Measurements from ENCODE around the gene CDK10. TPM values are rescaled to one million over a fixed set of nuclear protein-coding genes. Genes with fewer than 3 reads are reported as not detected.
A peak's percentile ranks its signal among the peaks of the same experiment; 100 is the strongest.

Gene CDK10
- total RNA-seq, 1 donor from 2014 or later, result 76.1 TPM

- ATAC-seq (ENCODE audit: low read depth) (peak; percentile 74), DNase-seq (peak; percentile 81)
- Mint-ChIP-seq H3K4me3 (peak within 1 kb of the TSS; percentile 85), H3K36me3 (ENCODE audit: low read depth) (peaks cover 23% of the 10 kb centered on the region), H3K9me3 (no peaks in the 10 kb centered on the region), H3K27ac (peak within 1 kb of the TSS; percentile 85), H3K4me1 (peaks cover 35% of the 10 kb centered on the region), H3K27me3 (no peaks in the 10 kb centered on the region)
- TF ChIP-seq CTCF (IDR thresholded peaks at IDR 0.05), result no peak
- CTCF ChIA-PET, result interaction anchor here (1.1 kb wide), 1 partner anchor 15 kb away, joined by 3 read pairs; no protein-coding TSS in a partner anchor
- intact Hi-C loops (cut with micrococcal nuclease), result loop anchor here (1.0 to 5.0 kb wide), 7 partner anchors 10 to 479 kb away; partner anchors contain the start of genes CDK10 and FANCA
- POLR2A ChIA-PET, result interaction anchor here (0.5 to 1.2 kb wide), 6 partner anchors 18 to 244 kb away, joined by 3 to 4 read pairs (median 4); partner anchors contain the start of gene FANCA
Measured at GRCh38 chr16:89720813-89721545, 34.5 kb downstream of the CDK10 start, which contains the start of the genes VPS9D1 and ZNF276. Gene VPS9D1 (minus strand): TSS chr16:89720898. CDS start chr16:89720861, 37 bp downstream. Gene ZNF276 (plus strand): TSS chr16:89721537. CDS start chr16:89721641, 104 bp downstream.

GRCh38 chr16:89721546-89722391 lies 35.3 kb downstream of the CDK10 start:
- POLR2A ChIA-PET, result interaction anchor here (0.6 to 0.9 kb wide), 2 partner anchors 53 to 151 kb away, joined by 3 read pairs; partner anchors contain the start of gene TCF25
- DNase-seq (peak; percentile 77), ATAC-seq (ENCODE audit: low read depth) (peak; percentile 45)
- no peaks in the 10 kb centered on the region for H3K27me3 Mint-ChIP-seq
- H3K36me3 Mint-ChIP-seq (ENCODE audit: low read depth), result peaks cover 26% of the 10 kb centered on the region
- H3K4me1 Mint-ChIP-seq, result peaks cover 37% of the 10 kb centered on the region
- peak overlapping the region; percentile 50 for H3K27ac Mint-ChIP-seq
- peak overlapping the region; percentile 85 for H3K4me3 Mint-ChIP-seq
- CTCF ChIA-PET, result no interaction called here
- intact Hi-C loops (cut with micrococcal nuclease), result loop anchor here (1.0 to 5.0 kb wide), 8 partner anchors 10 to 479 kb away; partner anchors contain the start of genes CDK10 and FANCA
- TF ChIP-seq CTCF (IDR thresholded peaks at IDR 0.05), result no peak
- no peaks in the 10 kb centered on the region for H3K9me3 Mint-ChIP-seq

- DNase-seq (no peak), ATAC-seq (ENCODE audit: low read depth) (no peak)
- peaks cover 42% of the 10 kb centered on the region for H3K4me1 Mint-ChIP-seq
- H3K36me3 Mint-ChIP-seq (ENCODE audit: low read depth), result peaks cover 34% of the 10 kb centered on the region
- intact Hi-C loops (cut with micrococcal nuclease), result loop anchor here (1.0 to 5.0 kb wide), 3 partner anchors 71 to 480 kb away; partner anchors contain the start of gene FANCA
- no peaks in the 10 kb centered on the region for H3K27me3 Mint-ChIP-seq
- CTCF ChIA-PET, result no interaction called here
- peak overlapping the region; percentile 85 for H3K4me3 Mint-ChIP-seq
- no peaks in the 10 kb centered on the region for H3K9me3 Mint-ChIP-seq
- no peak for TF ChIP-seq CTCF (IDR thresholded peaks at IDR 0.05)
- POLR2A ChIA-PET, result interaction anchor here (0.9 to 1.0 kb wide), 2 partner anchors 138 to 151 kb away, joined by 3 read pairs; partner anchors contain the start of gene TCF25
- H3K27ac Mint-ChIP-seq, result peak overlapping the region; percentile 85
Measured at GRCh38 chr16:89722392-89723278, 36.1 kb downstream of the CDK10 start.

GRCh38 chr16:89723279-89724250 lies 37.1 kb downstream of the CDK10 start:
- Mint-ChIP-seq H3K36me3 (ENCODE audit: low read depth) (peaks cover 39% of the 10 kb centered on the region), H3K4me1 (peaks cover 42% of the 10 kb centered on the region), H3K27me3 (no peaks in the 10 kb centered on the region), H3K9me3 (no peaks in the 10 kb centered on the region), H3K27ac (peak overlapping the region; percentile 85), H3K4me3 (peak overlapping the region; percentile 85)
- CTCF ChIA-PET, result no interaction called here
- intact Hi-C loops (cut with micrococcal nuclease), result loop anchor here (5.0 kb wide), 2 partner anchors 94 to 481 kb away; partner anchors contain the start of gene FANCA
- no peak for TF ChIP-seq CTCF (IDR thresholded peaks at IDR 0.05)
- no peak for ATAC-seq (ENCODE audit: low read depth)
- POLR2A ChIA-PET, result interaction anchor here (0.5 to 1.5 kb wide), 3 partner anchors 14 to 291 kb away, joined by 3 to 6 read pairs (median 4); no protein-coding TSS in a partner anchor
- no peak for DNase-seq
